Keratinocyte (primary cell): ENCODE data around the gene RAB40A.

Experiments used
- EZH2 ChIP-seq: IDR thresholded peaks from one replicate; pipeline ENCODE4 v1.6.1; 2012; ENCODE audit warnings: inconsistent platforms, mild to moderate bottlenecking, low read length, moderate library complexity
- TF ChIP-seq, protein P1 (sequence below), 3 experiments: IDR thresholded peaks in 1 of 3; conservative IDR thresholded peaks in 1 of 3; optimal IDR thresholded peaks in 1 of 3; 2 replicates in 2 of 3; 3 replicates in 1 of 3; pipeline versions ENCODE3 to v1.5.1; 2011; ENCODE audit warnings: low read length in 3 of 3, mild to moderate bottlenecking in 3 of 3, moderate library complexity in 2 of 3, control low read depth in 1 of 3, inconsistent platforms in 1 of 3; ENCODE audit not compliant: insufficient read depth in 2 of 3; ENCODE audit errors: extremely low read depth in 1 of 3

- TF ChIP-seq, protein P1, sequence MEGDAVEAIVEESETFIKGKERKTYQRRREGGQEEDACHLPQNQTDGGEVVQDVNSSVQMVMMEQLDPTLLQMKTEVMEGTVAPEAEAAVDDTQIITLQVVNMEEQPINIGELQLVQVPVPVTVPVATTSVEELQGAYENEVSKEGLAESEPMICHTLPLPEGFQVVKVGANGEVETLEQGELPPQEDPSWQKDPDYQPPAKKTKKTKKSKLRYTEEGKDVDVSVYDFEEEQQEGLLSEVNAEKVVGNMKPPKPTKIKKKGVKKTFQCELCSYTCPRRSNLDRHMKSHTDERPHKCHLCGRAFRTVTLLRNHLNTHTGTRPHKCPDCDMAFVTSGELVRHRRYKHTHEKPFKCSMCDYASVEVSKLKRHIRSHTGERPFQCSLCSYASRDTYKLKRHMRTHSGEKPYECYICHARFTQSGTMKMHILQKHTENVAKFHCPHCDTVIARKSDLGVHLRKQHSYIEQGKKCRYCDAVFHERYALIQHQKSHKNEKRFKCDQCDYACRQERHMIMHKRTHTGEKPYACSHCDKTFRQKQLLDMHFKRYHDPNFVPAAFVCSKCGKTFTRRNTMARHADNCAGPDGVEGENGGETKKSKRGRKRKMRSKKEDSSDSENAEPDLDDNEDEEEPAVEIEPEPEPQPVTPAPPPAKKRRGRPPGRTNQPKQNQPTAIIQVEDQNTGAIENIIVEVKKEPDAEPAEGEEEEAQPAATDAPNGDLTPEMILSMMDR (optimal IDR thresholded peaks at IDR 0.05 in 1 of 3, IDR thresholded peaks at IDR 0.05 in 1 of 3, conservative IDR thresholded peaks at IDR 0.05 in 1 of 3; ENCODE audit: extremely low read depth in 1 of 3, insufficient read depth in 2 of 3, low read length in 3 of 3): no peak
- TF ChIP-seq EZH2: no peak
Observed at GRCh38 chrX:103549916-103550315, 30.6 kb upstream of the RAB40A start.
